ENCODE data around the gene KLC1. TPM values are rescaled to one million over a fixed set of nuclear protein-coding genes. Genes with fewer than 3 reads are reported as not detected.
A peak's percentile ranks its signal among the peaks of the same experiment; 100 is the strongest.

The KLC1 gene
- total and polyA plus RNA-seq, 2 of the 13 experiments (the other 11 are each of a cell fraction or from before 2014, with no cell fraction given) = 53.2 to 63.5 TPM

DNA sequence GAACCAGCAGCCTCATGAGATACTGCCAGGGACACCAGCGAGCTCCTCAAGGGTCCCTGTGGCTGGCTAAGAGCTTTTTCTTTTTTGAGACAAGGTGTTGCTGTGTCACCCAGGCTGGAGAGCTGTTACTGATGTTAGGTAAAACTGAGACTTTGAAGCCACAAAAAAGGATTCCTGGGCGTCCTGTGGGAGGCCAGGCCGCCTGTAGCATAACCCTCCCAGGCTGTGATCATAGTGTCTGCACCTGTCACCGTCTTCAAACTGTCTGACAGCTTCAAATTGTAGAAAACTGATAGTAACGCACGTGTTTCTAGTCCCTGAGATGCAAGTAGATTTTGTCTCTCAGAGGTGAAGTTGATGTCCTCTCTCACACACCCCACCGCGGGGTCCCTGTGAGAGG is 90.7 kb downstream of the KLC1 start (continued):
- TF ChIP-seq, protein P1, sequence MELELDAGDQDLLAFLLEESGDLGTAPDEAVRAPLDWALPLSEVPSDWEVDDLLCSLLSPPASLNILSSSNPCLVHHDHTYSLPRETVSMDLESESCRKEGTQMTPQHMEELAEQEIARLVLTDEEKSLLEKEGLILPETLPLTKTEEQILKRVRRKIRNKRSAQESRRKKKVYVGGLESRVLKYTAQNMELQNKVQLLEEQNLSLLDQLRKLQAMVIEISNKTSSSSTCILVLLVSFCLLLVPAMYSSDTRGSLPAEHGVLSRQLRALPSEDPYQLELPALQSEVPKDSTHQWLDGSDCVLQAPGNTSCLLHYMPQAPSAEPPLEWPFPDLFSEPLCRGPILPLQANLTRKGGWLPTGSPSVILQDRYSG (CRISPR knock-in tag; IDR thresholded peaks at IDR 0.05) = no peak
- TF ChIP-seq ZNF557 (CRISPR knock-in tag; IDR thresholded peaks at IDR 0.05) (no peak), BHLHE40 (IDR thresholded peaks at IDR 0.05; ENCODE audit: low read length) (no peak), ZNF20 (CRISPR knock-in tag; IDR thresholded peaks at IDR 0.05) (no peak), SIN3B (IDR thresholded peaks at IDR 0.05; ENCODE audit: low read length) (no peak)
- TF ChIP-seq, protein P2, sequence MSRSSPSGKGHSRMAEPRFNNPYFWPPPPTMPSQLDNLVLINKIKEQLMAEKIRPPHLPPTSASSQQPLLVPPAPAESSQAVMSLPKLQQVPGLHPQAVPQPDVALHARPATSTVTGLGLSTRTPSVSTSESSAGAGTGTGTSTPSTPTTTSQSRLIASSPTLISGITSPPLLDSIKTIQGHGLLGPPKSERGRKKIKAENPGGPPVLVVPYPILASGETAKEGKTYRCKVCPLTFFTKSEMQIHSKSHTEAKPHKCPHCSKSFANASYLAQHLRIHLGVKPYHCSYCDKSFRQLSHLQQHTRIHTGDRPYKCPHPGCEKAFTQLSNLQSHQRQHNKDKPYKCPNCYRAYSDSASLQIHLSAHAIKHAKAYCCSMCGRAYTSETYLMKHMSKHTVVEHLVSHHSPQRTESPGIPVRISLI (CRISPR knock-in tag; IDR thresholded peaks at IDR 0.05; ENCODE audit: borderline replicate concordance) = no peak

DNA sequence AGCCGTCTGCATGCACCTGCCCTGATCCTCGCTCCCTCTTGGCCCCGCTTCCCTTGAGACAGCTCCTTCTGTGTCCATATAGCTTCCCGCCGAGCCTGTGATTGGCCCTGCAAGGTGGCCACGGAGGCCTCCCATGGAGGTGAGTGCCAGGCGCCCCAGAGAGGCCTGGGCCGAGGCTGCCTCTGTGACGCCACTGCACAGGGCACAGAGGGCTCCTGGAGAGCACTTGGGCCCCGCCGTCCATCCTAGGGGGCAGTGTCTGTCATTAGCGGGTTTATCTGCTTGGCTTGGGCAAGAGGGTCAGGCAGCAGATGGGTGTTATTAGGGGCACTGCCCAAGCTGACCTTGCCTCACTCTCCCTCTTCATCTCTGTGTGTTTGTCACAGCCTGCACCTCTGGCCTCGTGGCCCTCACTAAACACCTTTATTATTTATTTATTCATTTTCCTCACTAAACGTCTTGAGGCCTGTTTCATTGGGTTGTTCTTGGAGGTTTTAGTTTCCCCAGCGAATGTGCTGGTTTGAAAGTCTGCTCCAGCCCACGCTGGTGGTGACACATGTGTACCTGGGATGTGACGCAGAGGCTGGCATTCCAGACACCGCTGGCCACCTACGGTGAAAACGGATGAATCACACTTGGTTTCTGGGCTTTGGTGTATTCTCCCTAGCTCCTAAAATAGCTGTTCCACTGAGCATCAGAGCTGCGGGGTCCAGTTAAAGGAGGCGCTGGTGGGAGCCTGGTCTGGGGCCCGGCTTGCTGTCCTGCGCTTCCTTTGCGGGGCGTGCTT is 92.5 kb downstream of the KLC1 start:
- CTCF ChIA-PET (ENCODE audit: low intra/inter-chr PET ratio, low total read pairs) = no interaction called here
- no peak overlapping the region for H2AFZ ChIP-seq (ENCODE audit: low read length)
- 97% methylated on average over 21 of the region's 26 CpGs for WGBS (ENCODE audit: low lambda C conversion rate)
- no peak for DNase-seq (ENCODE audit: low spot score)
- no peak overlapping the region for H3K4me2 ChIP-seq (ENCODE audit: low read depth, low read length)
- H3K27ac ChIP-seq (ENCODE audit: extremely low read length, insufficient read depth, low read length) = no peak overlapping the region
- H4K20me1 ChIP-seq (ENCODE audit: insufficient read depth, low read length) = no peaks in the 10 kb centered on the region; the same call in 1 of the 2 replicates
- intact Hi-C loops (cut with micrococcal nuclease; ENCODE audit: unreplicated experiment) (no loop called here), in situ Hi-C loops (cut with HindIII; ENCODE audit: extremely low pct_ligation_motif_present, low pct_unique_long_range_greater_than_20kb) (no loop called here)
- TF ChIP-seq, protein P3, sequence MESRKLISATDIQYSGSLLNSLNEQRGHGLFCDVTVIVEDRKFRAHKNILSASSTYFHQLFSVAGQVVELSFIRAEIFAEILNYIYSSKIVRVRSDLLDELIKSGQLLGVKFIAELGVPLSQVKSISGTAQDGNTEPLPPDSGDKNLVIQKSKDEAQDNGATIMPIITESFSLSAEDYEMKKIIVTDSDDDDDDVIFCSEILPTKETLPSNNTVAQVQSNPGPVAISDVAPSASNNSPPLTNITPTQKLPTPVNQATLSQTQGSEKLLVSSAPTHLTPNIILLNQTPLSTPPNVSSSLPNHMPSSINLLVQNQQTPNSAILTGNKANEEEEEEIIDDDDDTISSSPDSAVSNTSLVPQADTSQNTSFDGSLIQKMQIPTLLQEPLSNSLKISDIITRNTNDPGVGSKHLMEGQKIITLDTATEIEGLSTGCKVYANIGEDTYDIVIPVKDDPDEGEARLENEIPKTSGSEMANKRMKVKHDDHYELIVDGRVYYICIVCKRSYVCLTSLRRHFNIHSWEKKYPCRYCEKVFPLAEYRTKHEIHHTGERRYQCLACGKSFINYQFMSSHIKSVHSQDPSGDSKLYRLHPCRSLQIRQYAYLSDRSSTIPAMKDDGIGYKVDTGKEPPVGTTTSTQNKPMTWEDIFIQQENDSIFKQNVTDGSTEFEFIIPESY (CRISPR knock-in tag; IDR thresholded peaks at IDR 0.05) = peak; percentile 86
- no peak for TF ChIP-seq ZFP37 (CRISPR knock-in tag; IDR thresholded peaks at IDR 0.05; ENCODE audit: borderline replicate concordance)
- POLR2A ChIA-PET = no interaction called here
- ATAC-seq = no peak
- no peaks in the 10 kb centered on the region for H3K27me3 ChIP-seq (ENCODE audit: control insufficient read depth in 1 of 2, insufficient read depth in 2 of 2, low read length in 2 of 2)
- peaks cover 19% of the 10 kb centered on the region for H3K4me1 ChIP-seq (ENCODE audit: insufficient read depth, low read length)
- no peak overlapping the region for H3K9ac ChIP-seq (ENCODE audit: insufficient read depth, low read depth, low read length)
- no peak overlapping the region for H3K4me3 ChIP-seq (replicated peaks in 1 of 3; ENCODE audit: insufficient read depth in 1 of 3, low read depth in 2 of 3, low read length in 3 of 3)
- H3K9me3 ChIP-seq (ENCODE audit: low read length) = no peaks in the 10 kb centered on the region
- no peak for FAIRE-seq
- BruUV-seq (replicated peaks) = no TSS peak
- H3K36me3 ChIP-seq (replicated peaks in 1 of 2; ENCODE audit: control insufficient read depth in 1 of 2, insufficient read depth in 2 of 2, low read length in 2 of 2) = peaks cover 3 to 16% of the 10 kb centered on the region in 2 experiments; a peak in 3 of 5 replicates
- peaks cover 80% of the 10 kb centered on the region for H3K79me2 ChIP-seq (ENCODE audit: insufficient read depth, low read length)

All from HepG2 (cell line).